ENCODE measurements around the gene NUBP2. TPM values are rescaled to one million over a fixed set of nuclear protein-coding genes. Genes with fewer than 3 reads are reported as not detected.

NUBP2 gene
- total RNA-seq, 1 experiment from 2014 or later, result 89.2 TPM

DNA sequence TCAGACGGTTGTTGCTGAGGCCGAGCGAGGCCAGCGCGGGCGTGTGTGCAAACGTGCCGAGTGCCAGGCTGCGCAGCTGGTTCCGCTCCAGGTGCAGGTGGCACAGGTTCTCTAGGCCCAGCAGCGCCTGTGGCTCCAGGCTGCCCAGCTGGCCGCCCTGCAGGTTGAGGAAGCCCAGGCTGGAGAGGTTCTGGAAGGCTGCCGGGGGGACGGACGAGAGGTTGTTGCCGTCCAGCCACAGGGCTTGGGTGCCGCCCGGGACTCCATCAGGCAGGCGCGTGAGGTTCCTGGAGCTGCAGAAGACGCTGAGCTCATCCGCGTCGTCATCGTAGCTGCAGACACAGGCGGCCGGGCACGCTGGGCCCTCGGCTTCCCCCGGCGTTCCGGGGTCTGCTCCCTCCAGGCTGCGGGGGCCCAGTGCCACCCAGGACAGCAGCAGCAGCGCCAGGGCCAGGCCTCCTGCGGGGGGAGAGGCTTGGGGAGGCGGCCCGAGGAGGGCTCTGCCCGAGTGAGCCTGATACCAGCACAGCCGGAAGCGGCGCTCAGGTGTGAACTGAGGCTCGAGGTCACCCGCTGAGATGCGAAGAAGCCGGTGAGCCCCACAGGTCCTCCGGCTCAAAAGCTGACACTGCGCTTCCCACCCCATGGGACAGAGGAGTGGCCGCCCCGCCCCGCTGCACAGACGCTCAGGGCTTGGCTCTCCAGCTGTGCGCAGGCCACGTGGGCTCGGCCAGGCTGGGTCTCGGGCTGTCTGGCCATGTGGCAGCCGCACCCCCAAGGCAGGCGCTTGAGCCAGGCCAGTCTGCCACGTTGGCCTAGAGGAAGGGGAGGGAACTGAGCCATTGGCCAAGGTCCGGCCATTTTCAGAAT, 9.4 kb downstream of the NUBP2 start:
- ATAC-seq (no peak), DNase-seq (ENCODE audit: low spot score) (no peak)
- Mint-ChIP-seq H3K4me1 (no peaks in the 10 kb centered on the region), H3K36me3 (peaks cover 6% of the 10 kb centered on the region), H3K27ac (no peak overlapping the region), H3K9me3 (peaks cover 6% of the 10 kb centered on the region), H3K4me3 (no peak overlapping the region), H3K27me3 (ENCODE audit: low read depth) (no peaks in the 10 kb centered on the region; the same call in 1 of the 2 replicates)
- POLR2A ChIA-PET, result interaction anchor here (1.2 kb wide), 1 partner anchor 9 kb away, joined by 3 read pairs; the partner anchor contains the start of genes NUBP2 and SPSB3
- CTCF ChIA-PET, result interaction anchor here (0.7 to 1.6 kb wide), 2 partner anchors 10 to 132 kb away, joined by 3 to 5 read pairs; partner anchors contain the start of genes NUBP2 and SPSB3
- TF ChIP-seq MAX (CRISPR knock-in tag; IDR thresholded peaks at IDR 0.05) (no peak), SOX15 (CRISPR knock-in tag; IDR thresholded peaks at IDR 0.05) (no peak), ZNF416 (CRISPR knock-in tag; IDR thresholded peaks at IDR 0.05) (no peak), NFYB (CRISPR knock-in tag; conservative IDR thresholded peaks at IDR 0.05; ENCODE audit: low read depth) (no peak), RELA (CRISPR knock-in tag; IDR thresholded peaks at IDR 0.05; ENCODE audit: borderline replicate concordance) (no peak), ZBTB21 (CRISPR knock-in tag; IDR thresholded peaks at IDR 0.05; ENCODE audit: borderline replicate concordance) (no peak), MXD4 (CRISPR knock-in tag; IDR thresholded peaks at IDR 0.05; ENCODE audit: borderline replicate concordance) (no peak), ZNF532 (CRISPR knock-in tag; IDR thresholded peaks at IDR 0.05; ENCODE audit: borderline replicate concordance) (no peak), FOXK1 (CRISPR knock-in tag; IDR thresholded peaks at IDR 0.05) (no peak), ZNF138 (CRISPR knock-in tag; conservative IDR thresholded peaks at IDR 0.05) (no peak)
- TF ChIP-seq, protein P1, sequence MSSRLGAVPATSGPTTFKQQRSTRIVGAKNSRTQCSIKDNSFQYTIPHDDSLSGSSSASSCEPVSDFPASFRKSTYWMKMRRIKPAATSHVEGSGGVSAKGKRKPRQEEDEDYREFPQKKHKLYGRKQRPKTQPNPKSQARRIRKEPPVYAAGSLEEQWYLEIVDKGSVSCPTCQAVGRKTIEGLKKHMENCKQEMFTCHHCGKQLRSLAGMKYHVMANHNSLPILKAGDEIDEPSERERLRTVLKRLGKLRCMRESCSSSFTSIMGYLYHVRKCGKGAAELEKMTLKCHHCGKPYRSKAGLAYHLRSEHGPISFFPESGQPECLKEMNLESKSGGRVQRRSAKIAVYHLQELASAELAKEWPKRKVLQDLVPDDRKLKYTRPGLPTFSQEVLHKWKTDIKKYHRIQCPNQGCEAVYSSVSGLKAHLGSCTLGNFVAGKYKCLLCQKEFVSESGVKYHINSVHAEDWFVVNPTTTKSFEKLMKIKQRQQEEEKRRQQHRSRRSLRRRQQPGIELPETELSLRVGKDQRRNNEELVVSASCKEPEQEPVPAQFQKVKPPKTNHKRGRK (CRISPR knock-in tag; IDR thresholded peaks at IDR 0.05; ENCODE audit: borderline replicate concordance), result no peak
- TF ChIP-seq, protein P2, sequence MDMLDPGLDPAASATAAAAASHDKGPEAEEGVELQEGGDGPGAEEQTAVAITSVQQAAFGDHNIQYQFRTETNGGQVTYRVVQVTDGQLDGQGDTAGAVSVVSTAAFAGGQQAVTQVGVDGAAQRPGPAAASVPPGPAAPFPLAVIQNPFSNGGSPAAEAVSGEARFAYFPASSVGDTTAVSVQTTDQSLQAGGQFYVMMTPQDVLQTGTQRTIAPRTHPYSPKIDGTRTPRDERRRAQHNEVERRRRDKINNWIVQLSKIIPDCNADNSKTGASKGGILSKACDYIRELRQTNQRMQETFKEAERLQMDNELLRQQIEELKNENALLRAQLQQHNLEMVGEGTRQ (CRISPR knock-in tag; IDR thresholded peaks at IDR 0.05), result no peak

- DNase-seq (ENCODE audit: low spot score), result no peak
- Mint-ChIP-seq H3K27ac (no peak overlapping the region), H3K36me3 (peaks cover 11% of the 10 kb centered on the region), H3K27me3 (ENCODE audit: low read depth) (no peaks in the 10 kb centered on the region; the same call in 1 of the 2 replicates), H3K4me3 (no peak overlapping the region), H3K4me1 (no peaks in the 10 kb centered on the region), H3K9me3 (peaks cover 11% of the 10 kb centered on the region)
- ATAC-seq, result no peak
- CTCF ChIA-PET, result interaction anchor here (1.0 to 1.6 kb wide), 2 partner anchors 30 to 131 kb away, joined by 3 to 5 read pairs; no protein-coding TSS in a partner anchor
- POLR2A ChIA-PET, result interaction anchor here (0.9 to 1.2 kb wide), 2 partner anchors 10 to 35 kb away, joined by 3 read pairs; partner anchors contain the start of genes NUBP2 and SPSB3
- no peak for TF ChIP-seq KAT7 (CRISPR knock-in tag; IDR thresholded peaks at IDR 0.05; ENCODE audit: borderline replicate concordance)
- TF ChIP-seq ZNF281 (CRISPR knock-in tag; IDR thresholded peaks at IDR 0.05), result no peak
- no peak for TF ChIP-seq GRHL2 (CRISPR knock-in tag; IDR thresholded peaks at IDR 0.05; ENCODE audit: insufficient replicate concordance, severe bottlenecking)
- no peak for TF ChIP-seq TCF7 (CRISPR knock-in tag; IDR thresholded peaks at IDR 0.05; ENCODE audit: low read depth)
- TF ChIP-seq E2F4 (CRISPR knock-in tag; IDR thresholded peaks at IDR 0.05; ENCODE audit: borderline replicate concordance, low read depth), result no peak
These were observed 10.2 kb downstream of the NUBP2 start for GRCh38 chr16:1792836-1793577.
